Ammon's horn (tissue), 1 donor: Measurements from ENCODE around the gene PRDM16.

ENCODE experiments used
- DNase-seq: peaks from one replicate; pipeline ENCODE4 v3.0.0-alpha.2; 2016; ENCODE audit warnings: low spot score

Gene PRDM16

GRCh38 chr1:3206696-3207095, 137.7 kb downstream of the PRDM16 start:
- no peak for DNase-seq

- DNase-seq, result no peak
Measured at GRCh38 chr1:3207217-3207848, 138.3 kb downstream of the PRDM16 start.

DNA sequence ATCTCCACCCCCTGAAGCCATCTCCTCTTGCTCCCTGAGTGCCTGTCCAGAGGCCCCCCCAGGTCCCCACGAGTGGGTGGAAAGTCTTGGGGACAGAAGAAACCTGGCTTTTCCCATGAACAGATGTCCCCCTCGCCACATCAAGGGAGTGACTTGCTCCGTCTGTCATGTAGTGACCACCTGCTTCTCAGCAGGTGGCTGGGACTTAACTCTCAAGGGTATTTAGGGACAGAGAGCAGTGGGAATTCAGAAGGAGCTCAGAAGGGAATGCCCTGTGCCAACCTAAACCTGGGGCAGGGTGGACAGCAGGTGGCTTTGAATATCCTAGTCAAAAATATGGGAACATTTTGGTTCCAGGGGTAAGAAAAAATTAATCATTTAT, 139.8 kb downstream of the PRDM16 start:
- no peak for DNase-seq

DNA sequence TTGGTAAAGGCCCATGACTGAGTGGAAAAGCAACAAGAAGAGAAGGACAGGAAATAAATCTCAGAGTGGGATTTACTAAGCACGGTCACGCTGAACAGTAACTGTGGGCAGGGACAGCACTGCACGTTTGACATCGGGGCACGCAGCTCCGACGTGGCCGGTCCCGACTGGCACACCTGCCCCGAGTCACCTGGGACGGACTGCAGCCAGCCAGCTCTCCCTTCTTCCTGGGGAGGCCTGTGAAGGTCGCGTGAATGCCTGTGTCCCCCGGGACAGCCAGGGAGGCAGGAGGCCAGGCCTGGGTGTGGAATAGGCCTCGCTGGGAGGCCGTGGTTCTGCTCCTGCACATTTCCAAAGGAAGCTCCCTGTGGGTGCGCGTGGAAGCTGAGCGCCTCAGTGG, 140.2 kb downstream of the PRDM16 start:
- DNase-seq, result no peak

DNA sequence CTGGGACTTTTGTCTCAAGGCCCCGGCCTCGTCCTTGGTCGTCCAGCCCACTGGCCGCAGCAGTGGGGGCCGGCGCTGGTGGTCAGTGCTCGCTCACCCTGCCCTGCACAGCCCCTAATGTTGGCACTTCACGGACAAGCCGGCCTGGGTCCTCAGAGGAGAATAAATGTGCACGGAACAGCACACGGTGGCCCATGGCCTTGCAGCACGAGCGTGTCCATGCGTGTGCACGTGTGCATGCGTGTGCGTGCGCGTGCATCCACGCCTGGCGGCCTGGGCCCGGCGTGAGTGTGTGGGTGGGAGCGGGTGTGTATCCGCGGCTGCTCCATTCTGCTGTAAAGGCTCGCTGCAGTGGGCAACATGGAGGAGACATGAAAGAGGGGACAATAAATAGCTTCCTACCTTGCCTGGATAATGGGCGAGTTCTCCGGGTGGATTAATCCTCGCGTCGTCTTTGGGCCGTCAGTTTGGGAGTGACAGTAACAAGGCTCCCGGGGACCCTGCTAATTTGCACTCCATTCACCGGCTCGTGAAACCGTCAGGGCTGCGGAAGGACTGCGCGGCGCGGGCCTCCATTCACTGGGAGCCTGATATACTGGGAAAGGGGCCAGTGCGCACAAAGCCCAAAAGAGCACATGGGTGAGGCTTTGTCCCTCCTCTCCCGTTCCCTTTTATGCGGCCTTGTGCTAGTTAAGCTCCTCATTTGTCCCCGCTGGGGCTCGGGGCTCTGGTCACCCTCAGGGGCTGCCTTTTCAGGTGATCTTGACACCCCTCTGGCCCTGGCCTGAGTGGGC, 142.8 kb downstream of the PRDM16 start:
- peak; percentile 73 for DNase-seq

DNA sequence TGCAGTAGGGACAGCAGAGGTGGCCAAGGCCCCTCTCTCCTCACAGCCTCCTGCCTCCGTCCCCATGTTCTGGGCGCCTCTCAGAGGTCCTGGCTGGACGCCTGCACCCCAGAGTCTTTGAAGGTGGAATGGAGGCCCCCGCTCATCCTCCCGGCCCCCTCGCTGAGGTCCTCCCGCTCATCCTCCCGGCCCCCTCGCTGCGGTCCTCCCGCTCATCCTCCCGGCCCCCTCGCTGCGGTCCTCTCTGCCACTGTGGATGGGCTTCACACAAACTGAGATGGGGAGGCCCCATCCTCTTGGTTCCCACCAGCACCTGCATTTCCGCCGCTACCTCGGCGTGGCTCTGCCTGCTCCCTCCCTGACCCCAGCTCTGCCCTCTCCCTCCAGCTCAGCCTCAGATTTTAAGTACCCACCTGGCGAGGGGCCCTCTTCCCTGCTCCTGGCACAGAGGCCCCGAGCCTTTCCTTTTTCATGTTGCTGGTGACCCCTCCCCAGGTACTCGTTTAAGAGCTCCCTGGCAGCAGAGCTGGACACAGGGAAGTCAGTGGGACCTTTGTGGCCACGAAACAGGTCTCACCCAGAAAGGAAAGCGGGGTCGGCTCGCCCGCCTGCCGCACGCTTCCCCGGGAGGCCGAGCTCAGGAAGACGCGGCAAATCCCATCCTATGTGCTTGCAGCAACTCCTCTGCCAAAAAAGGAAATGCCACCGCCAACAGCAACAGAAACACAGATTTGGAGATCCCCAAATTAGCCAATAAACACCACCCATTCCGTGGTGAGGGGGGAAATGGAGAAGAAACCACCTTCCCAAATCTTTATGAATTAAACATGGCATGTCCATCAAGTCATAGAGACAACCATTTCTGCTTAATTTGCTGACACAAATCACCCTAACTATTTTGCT, 143.7 kb downstream of the PRDM16 start:
- no peak for DNase-seq

- DNase-seq, result no peak
Measured at GRCh38 chr1:3213730-3214129, 144.7 kb downstream of the PRDM16 start.

DNA sequence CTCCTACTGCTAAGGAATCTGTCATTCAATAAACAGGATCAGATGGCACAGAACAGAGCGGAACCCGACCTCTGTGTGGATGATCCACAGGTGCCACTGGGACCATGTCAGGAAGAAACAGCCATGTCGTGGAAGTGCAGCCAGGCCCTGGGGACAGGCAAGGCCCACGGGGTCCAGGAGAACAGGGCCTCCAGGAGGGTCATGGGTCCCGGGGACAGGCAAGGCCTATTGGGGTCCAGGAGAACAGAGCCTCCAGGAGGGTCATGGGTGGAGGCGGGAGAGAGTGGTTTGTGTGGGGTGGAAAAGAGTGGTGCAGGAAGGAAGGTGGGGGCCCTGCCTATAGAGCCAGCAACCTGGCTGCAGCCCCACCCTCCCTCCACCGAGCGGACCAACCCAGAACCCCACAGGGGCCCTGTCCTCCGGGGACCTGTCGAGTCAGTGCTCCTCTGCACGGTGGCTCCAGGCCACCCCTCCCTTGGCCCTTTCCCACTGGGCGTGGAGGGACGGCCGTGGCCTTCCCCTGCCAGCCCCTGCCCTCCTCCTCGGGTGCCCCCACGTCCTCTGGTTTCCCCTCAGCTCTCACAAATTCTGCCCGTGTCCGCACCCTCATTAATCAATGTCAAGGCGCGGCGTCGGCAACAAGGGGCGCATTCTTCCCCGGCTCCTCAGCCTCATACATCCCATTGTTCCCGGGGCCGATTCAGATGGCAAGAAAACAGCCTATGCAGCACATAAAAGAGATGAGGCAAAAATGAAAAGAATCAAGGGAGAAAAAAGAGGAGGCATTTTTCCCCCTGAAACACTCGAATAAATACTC, 146.4 kb downstream of the PRDM16 start:
- peak; percentile 68 for DNase-seq

DNA sequence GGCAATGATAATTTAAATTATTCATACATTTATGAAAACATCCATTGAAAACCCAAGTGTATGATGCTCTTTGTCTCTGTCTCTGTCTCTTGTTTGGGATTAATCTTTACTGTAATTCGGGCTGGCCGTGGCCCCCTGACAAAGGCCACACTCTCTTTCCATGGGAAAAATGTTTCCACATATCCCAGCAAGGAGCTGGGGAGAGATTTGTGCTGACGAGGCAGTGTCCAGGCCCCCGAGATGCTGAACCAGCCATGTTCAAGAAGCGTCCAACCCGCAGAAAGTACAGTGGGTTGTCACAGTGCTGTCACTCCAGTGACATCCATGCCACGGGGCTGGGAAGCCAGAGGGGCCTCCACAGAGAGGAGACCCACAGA, 147.0 kb downstream of the PRDM16 start:
- no peak for DNase-seq

DNA sequence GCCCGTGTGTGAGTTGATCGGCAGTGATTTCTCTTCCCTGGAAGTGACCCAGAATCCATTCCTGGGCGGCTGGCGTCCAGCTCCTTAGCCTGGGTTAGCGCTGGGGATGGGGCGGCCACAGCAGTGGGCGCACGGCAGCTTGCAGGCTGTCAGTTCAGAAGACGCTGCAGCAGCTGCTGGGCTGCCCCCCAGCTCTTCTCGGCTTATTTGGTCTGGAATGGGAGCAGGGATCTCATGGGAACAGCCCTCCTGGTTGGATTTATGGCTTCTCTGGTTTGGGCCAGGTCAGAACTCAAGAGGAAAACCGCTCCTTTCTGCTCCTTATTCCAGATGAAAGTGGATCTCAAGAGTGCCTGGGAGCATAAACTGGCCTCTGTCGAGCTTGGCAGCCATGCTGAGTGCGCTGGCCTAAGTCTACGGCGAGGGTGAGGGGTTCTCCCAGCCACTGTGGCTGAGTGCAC, 148.2 kb downstream of the PRDM16 start:
- DNase-seq, result no peak

- no peak for DNase-seq
Measured at GRCh38 chr1:3217979-3218679, 149.1 kb downstream of the PRDM16 start.

DNA sequence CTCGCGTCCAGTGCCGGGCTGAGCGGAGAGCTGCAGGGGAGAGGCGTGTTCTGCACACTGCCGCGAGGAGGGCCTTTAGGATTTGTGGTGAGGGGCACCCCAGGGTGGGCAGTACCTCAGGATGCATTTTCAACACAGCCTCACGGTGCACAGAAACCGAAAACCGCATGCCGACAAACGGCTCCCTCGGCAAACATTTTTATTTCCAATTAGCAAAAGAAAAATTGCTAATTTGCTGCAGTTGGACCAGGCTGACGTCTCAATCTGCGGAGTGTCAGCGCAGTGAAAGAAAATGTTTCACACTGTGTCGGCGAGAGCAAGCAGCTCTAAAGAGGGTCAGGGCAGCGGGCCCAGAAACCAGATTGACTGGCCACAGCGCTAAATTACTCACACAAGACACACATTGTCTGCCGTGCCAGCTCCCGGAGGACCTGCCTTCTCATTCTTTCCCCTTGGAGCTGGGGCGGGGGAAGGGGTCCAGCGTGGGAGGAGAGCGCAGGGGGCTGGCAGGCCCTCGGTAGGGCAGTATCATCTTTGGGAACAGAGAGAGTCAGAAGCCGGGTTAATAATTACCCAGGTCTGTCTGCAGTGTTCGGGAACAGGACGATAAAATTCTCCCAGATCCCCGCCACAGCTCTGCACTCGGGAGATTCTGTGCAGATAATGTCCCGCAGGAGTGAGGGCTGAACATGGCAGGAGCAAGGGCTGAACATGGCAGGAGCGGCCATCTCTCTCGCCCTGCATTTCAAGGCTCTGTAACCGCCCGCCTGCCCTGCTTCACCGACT, 150.2 kb downstream of the PRDM16 start:
- peak; percentile 96 for DNase-seq

DNA sequence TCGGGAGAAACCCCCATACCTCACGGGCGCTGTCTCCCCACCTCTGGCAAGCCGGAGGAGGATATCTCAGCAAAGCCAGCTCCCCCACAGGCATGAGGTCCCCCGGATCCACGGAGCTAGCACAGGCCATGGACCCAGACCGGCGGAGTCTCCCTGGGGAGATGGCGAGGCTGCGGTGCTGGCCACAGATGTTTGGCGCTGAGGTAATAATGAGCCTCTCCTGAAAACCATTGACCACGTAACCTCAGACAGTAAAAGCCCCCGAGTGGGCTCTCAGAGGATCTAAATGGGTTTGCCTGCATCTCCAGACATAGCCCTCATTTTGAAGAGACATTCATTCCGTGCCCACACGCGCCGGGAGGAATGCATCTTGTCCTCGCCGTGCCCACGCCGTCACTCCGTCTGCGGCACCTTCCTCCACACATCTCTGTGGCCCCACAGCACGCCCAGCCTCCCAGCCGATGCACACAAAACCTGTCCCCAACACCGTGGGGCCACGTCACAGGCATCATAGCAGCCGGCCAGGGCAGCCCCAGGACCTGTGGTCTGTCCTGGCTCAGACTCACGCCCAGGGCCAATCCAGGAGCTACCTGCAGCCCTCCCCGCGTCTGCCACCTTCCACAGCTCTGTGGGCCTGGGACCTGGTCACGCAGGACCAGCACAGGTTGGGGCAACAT, 150.9 kb downstream of the PRDM16 start:
- DNase-seq, result no peak

DNA sequence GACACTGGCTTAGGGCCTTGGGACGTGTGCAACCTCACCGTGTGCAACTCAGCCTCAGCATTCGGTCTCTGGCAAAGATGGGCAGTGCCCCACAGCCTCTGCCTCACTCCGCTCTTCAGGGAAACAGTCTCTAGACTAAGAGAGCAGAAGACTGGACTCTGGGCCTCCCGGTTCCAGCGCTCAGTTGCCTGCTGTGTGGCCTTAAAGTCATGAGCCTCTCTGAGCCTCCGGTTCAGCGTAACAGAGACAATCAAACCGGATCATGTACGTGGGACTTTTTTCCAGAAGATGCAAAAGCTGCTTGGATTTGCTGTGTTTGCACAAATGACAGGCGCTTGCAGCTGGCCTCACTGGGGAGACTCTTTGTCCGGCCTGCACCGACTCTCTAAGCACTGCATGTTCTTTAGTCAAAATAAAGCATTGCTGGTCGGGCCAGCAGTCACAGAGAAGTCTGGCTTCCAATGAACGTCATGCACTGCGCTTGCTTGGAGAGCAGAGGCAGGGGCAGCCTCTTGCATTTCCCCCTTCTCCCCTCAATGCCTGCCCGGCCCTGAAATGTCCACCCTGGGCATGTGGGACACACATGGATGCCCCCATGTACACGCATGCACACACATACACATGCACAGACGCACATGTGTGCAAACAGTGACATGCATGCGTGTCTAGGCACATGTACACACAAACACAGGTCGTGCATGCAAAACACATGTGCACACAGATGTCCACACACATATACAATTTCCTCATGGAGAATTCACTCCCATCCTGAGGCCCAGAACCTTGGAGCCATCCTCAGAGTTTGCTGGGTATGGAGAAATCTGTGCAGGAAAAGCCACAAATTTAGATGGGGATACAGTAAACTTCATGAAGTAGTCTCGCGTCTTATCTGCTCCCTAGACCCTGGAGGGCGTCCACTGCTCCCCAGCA, 152.4 kb downstream of the PRDM16 start:
- DNase-seq, result peak; percentile 71

- no peak for DNase-seq
Measured at GRCh38 chr1:3222042-3222692, 153.2 kb downstream of the PRDM16 start.

DNA sequence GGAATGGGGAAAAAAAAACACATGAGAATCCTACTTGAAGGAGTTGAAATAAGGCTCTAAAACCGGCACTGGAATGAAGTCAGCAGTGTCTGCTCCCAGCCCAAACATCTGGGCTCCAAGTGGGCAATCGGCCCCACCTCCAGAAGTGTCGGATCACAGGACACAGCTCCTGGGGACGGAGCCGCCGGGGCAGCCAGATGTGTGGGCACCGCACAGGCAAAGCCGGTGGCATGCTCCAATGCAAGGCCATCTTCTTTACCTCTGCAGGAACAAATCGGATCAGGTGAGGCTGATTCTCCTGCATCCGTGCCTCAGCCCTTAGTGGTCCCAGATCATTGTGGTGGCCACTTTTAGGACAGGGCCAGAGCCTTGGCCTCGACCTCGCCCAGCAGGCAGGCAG, 156.7 kb downstream of the PRDM16 start:
- no peak for DNase-seq

GRCh38 chr1:3226191-3226590, 157.2 kb downstream of the PRDM16 start:
- no peak for DNase-seq

GRCh38 chr1:3226701-3227350, 157.8 kb downstream of the PRDM16 start:
- no peak for DNase-seq
